ENCODE data around the gene EPHA8.

Gene EPHA8

DNA sequence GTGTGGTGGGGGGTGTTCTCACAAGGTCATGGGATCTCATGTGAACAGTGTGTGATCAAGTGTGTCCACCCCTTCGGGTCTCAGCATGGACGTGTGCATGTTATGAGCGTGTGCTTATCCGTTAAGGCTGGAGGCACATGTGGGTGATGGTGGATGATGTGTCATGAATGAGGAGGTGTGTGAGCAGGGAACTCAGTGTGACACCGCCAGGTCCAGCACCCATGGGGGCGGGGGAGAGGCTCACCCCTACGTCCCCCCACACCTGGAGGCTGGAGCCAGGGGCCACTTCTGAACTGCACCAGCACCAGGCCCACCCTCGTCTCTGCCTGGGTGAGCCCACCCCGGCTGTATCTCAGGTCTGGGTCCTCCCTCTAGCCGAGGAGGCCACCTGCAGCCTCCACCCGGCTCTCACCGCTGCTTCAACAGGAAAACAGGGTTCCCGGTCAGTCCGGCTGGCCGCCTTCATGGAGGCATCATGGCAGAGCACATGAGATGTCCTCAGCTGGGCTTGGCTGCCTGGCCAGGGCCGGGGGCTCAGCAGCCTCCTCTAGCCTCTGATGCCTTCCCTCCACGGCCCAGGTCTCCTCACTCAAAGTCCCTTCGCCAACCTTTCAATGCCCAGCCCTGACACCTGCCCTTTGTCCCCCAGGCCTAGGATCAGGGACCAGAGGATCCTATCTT, 38.9 kb downstream of the EPHA8 start:
- peak in 2 of 42 donors; percentile 18 to 30 for DNase-seq
- intact Hi-C loops (cut with DNase I): no loop called here

DNA sequence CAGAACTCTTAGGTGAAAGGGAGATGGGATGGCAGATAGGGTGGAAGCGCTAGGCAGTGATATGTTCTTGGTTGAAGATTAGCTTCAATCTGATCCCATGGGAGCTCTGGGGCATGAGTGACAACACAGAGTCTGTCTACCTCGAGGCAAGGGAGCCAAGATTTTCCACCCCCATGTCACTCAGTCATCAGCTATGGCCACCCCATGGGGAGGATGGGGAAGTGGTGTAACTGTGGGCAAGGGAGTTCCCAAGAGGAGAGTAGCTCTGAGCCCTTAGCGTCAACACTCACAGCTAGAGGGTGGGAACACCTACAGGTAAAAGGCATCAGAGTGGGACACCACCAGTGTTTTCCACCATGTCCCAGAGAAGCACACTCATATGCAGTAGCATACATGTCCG, 42.9 kb downstream of the EPHA8 start:
- intact Hi-C loops (cut with DNase I): no loop called here
- no peak for DNase-seq

DNA sequence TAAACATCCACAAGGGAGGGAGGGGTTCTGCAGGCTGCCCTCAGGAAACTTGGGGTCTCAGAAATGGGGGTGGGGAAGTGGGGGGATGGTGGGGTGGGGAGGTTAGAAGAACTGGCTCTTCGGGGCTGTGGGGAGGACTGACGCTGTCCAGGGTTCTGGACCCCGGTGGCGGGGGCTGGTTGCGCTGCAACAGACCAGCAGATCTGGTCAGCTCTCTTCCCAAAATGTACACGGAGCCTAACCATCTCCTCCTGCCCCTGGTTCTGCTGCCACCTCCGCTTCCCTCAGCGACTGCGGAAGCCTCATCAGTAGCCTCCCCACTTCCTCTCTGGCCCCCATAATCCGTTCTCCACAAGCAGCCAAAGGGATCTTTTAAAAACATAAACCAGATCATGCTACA, 43.9 kb downstream of the EPHA8 start:
- intact Hi-C loops (cut with DNase I): no loop called here
- DNase-seq: no peak

DNA sequence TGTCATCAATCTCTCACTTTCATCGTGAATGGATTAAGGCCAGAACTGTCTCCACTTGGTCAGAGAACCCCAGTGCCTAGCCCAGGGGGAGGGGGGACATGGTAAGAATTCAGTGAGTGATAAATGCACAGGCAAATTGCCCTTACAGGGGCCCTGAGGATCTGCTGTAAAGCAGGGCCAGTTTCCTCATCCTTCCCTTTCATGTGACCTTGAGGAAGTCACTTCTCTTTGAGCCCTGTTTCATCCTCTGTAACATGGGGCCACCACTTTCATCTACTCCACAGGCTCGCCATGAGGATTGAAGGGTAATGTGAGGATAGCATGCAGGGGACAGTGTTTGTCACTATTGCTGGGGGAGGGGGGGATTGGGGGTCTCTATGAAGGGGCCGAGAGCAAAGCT, 45.1 kb downstream of the EPHA8 start:
- DNase-seq: no peak
- intact Hi-C loops (cut with DNase I): no loop called here

DNA sequence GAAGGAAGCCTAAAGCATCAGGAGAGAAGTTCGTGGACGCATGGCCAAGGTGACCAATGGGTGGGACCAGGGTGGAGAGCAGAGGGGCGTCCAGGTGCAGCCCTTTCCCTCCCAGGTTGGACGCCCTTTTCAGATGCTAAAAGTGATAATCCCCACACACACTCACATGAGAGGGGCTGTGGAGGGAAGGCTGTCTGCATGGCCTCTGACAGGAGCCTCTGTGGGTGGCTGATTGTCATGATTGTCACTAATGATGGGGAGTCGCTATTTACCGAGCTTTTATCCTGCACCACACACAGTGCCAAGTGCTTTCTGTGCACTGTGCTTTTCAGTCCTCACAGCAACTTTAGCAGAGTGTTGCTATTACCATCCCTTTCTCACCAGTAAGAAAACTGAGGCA, 46.0 kb downstream of the EPHA8 start:
- DNase-seq: no peak
- intact Hi-C loops (cut with DNase I): no loop called here

DNA sequence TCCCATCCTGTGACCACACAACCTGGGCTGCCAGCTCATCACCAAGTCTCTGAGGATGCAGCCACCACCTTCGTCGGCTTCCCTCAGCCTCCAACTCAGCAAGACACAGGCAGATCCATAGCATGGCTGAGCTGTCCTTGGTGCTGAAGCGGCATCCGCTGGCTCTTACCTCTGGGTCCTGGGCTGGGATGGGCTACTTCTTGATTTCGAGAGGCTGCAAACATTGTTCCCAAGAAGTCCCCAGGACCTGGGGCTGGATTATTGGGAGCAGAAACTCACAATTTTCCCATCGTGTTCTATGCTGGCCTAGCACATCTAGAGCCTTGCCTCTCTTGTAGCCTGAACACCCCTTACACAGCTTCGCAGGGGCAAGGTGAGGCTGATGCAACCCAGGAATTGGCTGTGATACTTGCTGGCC, 48.2 kb downstream of the EPHA8 start:
- intact Hi-C loops (cut with DNase I): no loop called here
- DNase-seq: peak in 10 of 42 donors; percentile 7 to 55 (median 22)

DNA sequence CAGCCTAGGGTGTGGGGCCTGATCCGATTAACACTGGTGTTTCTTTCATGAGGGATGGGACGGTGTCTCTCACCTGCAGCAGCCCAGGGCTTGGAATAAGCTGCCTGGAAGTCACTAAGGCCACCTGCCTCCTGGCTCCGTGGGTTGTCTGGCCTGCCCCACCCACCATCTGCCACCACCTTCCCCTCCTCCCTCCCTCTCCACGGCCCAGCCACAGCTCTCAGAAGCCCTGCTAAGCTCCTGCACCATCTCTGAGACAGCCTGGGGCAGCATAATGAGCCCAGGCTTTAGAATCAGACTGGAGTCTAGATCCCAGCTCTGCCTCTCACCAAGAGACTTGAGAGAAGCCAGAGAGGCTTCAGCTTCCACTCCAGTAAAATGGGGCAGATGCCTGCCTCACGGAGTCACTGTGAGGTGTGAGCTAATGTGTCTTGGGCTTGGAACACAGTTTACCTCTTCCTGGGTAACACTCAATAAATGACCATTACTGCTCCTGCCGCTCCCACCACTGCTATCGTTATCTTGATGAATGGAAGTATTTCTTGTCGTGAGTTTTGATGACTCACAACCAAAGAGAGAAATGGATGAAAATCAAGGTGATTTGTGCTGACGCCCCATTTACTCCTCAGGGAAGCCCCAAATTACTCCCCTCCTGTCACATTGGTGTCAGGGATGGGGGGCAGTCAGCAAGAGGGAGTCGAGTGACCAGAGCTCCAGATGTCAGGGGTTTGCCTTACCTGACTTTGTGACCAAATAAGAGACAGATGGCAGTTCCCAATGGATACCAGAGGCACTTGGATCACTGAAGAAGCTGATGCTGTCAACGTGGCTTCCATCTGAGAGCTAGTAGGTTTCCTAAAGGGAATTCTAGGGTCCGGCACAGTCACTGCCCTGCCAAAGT, 49.6 kb downstream of the EPHA8 start:
- intact Hi-C loops (cut with DNase I): no loop called here
- DNase-seq: no peak

DNA sequence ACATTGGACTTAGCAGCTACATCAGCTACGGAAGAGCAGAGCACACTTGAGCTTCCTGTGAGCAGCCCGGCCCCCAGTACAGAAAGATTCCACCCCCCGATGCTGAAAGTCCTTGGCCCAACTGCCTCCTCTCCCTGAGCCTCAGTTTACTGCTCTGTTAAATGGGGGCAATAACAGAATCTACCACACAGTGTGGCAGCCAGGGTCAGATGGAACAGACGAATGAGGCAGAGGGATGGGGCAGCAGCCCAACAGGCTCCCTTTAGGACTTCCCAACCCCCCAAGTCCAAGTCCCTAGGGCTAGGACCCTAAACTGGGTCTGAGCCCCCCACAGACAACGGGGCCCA, 50.3 kb downstream of the EPHA8 start:
- no peak for DNase-seq
- intact Hi-C loops (cut with DNase I): no loop called here

DNA sequence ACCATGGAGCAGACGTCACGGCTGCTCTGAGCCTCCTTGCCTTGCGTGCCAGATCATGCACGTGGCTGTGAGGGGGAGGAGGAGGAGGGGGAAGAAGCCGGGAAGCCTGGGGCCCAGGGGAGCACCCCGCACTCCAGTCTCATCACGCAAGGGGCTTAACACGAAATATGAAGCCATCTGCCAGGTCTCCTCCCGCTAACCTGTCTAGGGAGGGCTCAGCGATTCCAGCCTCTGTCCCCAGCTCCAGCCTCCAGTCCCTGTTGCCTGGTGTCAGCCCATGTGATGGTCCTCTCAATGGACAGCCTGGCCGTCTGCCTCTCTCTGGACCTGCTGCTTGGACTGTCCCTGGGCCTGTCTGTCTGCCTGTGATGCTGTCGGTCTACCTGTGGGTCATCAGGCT, 50.7 kb downstream of the EPHA8 start:
- intact Hi-C loops (cut with DNase I): no loop called here
- no peak for DNase-seq

DNA sequence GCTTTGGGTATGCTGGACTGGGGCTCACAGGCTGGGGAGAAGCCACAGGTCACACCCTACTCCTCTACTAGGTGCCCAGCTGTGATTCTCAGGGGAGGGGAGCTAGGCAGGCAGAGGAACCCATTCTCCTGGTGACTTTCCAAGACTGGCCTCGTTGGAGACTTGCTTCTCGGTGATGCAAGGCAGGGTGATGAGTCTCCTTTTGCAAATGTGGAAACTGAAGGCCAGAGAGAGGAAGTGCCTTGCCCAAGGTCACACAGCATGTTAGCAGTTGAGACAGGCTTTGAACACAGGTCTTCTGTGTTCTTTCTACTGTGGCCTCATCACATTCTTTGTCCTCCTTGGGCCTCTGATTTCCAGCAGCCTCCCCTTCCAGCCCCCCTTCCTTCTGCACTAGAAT, 52.6 kb downstream of the EPHA8 start:
- no peak for DNase-seq
- intact Hi-C loops (cut with DNase I): no loop called here

DNA sequence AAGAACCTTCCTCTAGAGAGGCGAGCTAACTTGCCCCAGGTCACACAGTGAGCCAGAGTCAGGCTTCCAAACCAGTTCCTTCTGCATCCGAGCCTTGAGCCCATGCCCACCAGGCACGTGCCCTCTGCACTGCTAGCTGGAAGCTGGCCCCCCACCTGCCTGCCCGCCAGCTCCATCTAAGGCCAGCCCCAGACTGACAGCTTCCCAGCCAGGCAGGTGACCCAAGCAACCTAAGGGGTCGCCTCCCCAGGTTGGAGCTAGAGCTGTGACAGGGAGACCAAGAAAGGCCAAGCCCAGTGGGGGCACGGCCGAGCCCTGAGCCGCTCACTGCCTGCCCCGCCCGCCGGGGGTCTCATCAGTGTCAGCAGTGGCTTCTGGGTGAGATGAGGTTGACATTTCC, 53.3 kb downstream of the EPHA8 start:
- intact Hi-C loops (cut with DNase I): no loop called here
- no peak for DNase-seq

DNA sequence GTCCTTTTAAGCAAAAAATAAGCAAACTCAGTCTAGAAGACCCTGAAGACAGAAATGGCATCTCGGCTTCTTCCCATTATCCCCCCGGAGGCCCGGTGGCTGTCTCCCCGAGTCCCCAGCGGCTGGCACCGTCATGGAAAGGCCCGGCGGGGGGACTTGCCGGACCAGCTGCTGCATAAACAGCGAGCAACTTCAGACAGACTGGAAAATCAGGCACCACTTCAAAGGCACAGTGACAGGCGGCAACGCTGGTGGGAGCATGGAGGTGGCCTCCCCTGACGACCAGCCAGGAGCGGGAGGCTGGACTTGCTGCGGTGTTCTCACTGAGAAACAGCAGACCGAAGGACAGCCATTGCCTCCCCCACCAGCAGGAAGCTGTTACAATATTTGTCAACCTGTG, 54.8 kb downstream of the EPHA8 start:
- DNase-seq: no peak
- intact Hi-C loops (cut with DNase I): no loop called here

DNA sequence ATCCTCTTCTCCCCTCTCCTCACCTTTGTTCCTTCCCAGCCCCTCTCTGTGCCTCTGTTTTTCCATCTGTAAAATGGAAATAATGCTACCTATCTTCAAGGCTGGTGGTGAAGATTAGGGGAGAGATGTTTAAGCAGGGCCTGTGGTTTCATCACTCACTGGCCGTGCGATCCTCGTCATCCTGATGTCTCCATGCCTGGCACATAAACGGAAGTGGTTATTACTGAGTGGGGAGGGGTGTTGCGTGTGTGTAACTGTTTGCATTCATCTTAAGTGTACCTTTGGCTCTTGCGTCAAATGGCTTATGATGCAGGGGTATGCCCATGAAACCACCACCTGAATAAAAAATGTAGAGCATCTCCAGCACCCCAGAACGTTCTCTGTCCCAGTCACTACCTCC, 56.0 kb downstream of the EPHA8 start:
- intact Hi-C loops (cut with DNase I): no loop called here
- DNase-seq: no peak

DNA sequence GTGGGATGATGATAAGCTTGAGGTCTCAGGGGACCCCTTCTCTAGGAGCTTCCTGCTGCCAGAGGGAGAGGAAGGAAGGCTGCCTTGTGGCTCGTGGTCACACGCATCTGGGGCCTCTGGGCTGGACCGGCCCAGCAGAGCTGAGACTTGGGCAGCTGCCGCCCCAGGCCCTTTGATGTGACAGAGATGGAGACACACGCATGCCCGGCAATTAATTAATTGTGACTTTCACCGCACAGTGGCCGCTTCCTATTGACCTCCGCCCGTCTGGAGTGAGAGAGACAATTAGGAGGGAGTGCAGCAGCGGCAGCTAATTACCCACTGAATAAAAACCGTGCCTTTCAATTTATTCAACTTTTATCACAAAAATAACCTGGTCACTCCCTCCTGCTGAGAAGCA, 56.5 kb downstream of the EPHA8 start:
- intact Hi-C loops (cut with DNase I): no loop called here
- DNase-seq: no peak

DNA sequence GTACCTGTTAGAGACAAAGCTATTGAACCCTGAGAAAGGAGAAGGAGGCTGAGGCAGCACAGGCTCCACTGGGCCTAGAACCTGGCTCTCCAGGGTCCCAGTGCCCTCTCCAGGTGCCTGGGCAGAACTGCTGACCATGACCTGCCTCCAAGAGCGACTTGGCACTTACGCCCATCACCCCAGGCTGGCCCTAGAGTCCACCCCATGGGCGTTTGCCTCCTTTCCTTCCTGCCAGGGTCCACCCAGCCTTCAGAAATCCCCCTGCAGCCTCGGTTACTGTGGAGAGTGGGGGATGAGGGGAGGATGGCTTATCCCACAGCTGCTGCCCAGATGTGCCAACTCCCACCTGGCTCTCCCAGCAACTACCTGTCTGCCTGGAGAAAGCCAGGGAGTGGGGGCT, 58.5 kb downstream of the EPHA8 start:
- intact Hi-C loops (cut with DNase I): no loop called here
- no peak for DNase-seq

DNA sequence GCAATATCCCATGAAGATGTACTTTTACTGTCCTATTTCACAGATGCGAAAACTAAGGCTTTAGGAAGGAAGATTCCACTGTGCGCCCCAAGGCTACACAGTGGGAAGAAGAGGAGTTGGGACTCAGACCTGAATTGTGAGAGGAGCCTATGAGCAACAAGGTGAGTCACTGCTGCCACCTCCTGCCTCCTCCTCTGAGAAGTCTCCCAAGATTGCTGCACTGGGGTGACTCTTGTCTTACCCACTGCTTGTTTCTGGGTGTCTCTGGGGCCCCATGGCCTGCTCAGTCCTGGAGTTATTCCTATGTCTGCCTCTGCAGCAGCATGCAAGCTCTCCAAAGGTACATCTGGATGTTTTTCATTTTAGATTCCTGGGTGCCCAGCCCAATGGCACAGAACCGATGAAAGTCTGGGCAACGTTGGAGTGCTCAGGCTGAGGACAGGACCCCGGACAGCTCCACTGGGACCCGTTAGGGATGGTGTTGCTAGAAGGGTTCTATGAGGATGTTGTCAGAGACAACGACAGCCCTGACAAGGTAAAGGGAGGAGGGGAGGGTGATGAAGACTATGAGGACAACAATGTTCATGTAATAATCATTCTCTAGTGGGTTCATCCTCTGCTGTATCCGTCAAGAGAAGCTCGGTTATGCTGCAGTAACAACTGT, 62.1 kb downstream of the EPHA8 start:
- intact Hi-C loops (cut with DNase I): no loop called here
- no peak for DNase-seq

DNA sequence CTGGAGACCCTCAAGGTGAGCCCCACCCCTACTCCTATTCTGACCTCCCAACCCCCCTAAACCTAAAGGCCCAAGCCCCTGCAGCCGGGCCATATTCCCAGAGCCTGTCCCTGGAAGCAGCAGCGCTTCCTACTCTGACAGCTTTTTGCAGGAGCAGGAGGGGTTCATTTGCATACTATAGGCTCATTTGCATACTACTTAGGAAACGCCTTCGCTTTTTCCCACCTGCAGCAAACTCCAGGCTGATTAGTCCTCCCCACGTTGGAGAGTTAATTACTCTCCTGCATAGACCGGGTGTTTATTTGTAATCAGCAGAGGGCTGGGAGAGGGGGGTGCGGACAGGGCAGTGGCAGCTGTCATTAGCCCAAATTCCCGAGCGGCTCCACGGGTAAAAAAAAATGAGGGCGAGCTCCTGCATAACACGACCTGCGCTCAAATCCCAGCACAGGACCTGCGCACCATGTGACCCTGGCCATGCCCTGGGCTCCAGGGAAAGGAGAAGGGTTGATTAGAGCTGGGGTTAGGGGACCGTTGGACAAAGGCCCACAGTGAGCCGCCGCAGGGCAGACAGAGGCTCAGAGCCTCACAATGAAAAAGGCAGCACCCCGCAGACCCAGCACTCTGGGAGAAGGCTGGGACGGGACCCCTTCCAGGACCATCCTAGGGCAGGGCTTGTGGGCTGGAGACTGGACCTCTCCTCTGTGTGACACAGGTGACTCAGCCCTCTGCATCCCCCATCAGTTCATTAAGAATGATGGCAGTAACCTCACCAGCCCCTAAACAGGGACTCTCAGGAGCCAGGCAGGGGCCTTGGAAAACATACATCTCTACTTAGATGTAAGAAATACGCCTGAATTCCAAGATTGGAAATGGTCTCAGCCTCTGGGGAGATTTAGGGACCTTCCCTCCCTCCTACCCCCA, 63.2 kb downstream of the EPHA8 start:
- DNase-seq: peak in 7 of 42 donors; percentile 22 to 51 (median 35)
- intact Hi-C loops (cut with DNase I): no loop called here

DNA sequence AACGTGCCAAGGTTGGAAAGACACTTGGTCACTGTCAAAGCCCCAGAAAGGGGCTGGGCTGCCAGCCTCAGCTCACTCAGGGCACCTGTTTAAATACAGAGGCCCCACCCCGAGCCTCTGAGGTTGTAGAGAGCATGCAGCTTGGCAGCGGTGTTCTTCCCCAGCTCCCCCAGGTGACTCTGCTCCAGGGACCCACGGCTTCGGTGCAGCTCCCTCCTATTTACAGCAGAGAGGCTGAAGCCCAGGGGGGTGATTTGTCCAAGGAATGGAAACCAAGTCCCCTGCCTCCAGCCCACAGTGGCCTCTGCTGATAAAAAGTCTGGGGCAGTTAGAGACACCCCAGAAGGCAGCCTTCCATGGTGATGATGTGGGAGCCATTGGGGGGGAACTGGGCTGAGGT, 64.0 kb downstream of the EPHA8 start:
- DNase-seq: no peak
- intact Hi-C loops (cut with DNase I): no loop called here

DNA sequence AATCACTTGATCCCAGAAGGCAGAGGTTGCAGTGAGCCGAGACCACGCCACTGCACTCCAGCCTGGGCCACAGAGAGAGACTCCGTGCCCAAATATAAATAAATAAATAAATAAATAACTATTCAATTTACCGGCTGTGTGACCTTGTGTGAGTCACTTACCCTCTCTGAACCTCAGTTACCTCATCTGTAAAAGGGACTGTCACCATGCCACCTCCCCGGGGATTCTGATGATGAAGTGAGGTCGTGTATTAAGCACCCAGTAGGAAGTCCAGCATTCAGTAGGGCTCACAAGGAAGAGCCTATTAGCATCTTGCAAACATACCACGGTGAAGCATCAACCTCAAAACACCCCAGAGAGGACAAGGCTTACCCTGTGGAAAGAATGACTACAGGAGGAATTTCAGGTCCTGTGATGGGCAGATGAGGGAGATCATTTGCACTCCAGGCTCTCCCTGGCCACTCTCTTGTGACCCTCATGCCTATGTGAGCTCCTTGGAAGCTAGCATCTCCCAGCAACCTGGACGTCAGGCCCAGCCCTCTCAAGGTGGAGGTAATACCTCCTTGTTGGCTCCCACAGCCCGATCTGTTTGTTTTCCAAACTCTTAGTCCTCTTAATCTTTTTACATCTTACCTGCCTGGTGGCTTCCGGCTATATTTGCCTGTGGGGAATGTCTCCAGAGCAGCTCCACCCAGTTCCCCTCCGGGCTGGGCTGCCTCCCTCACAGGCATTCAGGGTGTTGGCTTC, 65.6 kb downstream of the EPHA8 start:
- intact Hi-C loops (cut with DNase I): no loop called here
- DNase-seq: no peak
